COLO829 (cell line): ENCODE results near the gene TAF3.

Source experiments
- DNase-seq: peaks from one replicate; pipeline ENCODE4 v3.0.0; 2012; ENCODE audit warnings: low spot score

Gene TAF3

DNA sequence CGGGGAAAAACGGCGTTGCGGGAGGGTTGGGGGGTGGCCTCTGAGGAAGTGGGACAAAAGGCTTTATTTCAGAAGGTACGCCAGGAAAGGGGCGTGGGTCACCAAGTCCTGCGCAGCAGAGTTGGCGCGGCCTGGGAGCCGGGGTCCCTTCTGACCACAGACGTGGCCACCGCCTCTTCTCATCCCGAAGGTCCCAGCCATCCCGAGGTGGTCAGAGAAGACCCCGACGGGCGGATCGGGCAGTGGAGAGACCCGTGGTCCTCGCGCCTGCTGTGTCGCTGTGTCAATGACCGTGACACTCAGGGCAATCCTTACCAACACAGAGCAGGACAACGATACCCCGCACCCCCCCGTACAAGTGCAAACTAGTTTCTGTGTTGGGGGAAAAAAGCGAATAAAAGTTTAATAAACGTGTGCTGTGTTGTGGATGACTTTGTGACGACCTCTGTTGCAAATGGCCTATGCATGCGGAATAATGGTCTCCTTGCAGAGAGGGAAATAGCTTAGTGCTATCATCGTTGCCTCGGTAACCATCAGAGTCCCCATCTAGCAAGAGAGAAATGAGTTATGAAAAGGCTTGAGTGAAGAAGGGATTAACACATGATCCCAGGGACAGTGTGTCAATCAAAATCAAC lies 216.8 kb downstream of the TAF3 start:
- DNase-seq, result no peak

DNA sequence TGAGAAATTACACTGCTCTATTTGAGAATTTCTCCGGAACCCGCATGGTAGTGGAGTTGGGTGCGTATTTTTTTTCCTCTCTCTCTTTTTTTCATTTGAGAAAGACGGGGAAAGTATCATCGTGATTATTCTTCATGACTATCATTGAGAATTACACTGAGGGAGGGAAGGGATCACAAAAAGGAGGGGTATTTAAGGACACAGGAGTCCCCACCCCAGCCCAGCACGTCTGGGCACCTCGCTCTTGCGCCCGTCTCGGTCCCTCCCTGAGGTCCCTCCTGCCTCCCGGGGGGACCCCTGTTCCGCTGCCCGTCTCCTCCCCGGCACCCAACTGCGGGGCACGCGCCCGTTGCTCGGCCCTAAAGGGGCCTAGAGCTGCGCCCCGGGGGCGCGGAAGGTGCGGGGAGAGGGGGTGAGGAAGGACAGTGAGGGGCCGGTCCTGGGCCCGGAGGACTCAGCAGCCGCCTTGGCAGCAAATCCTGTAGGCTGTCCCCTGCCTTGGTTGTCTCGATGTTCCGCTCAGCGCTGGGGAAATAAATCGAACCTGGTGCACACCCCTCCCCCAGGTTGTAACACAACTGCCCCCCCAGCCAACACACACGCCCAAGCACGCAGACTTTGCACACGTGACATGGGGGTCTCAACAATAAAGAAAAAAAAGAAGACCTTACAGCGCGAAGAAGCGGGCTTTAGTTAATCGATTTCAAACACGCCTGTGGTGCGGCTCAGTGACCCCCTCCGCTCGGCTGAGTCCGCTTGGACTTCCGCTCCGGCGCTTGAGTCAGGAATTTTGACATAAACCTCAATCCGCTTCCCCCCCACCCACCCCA lies 217.6 kb downstream of the TAF3 start:
- no peak for DNase-seq

- DNase-seq, result no peak
Measured at GRCh38 chr10:8036506-8037198, 218.3 kb downstream of the TAF3 start.

DNA sequence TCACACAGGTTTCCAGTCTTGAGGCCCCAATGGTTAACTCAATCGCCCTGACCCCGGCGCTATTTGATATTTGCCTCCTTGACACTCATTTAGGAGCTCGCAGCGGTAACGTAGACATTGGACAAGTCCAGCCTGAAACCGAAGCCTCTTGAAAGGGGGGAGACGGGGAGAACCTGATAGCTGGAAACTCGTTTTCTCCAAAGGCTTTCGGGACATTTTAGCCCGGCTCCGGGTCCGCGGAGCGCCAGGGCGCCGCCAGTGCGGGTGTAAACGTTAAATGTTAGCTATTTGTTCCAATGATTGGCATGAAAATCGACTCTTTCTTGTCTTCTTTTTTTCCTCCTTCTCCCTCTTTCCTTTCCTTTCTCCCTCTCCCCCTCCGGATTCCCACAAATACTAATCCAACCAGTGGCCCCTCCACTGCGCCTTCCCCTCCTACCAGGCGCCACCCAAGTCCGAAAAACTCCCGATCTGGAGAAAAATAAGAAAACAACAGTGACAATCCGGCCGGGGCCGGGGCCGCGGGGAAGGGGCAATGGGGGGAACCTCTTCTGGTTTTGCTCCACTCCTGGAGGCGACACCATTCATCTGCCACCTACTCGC lies 219.0 kb downstream of the TAF3 start:
- DNase-seq, result no peak

DNA sequence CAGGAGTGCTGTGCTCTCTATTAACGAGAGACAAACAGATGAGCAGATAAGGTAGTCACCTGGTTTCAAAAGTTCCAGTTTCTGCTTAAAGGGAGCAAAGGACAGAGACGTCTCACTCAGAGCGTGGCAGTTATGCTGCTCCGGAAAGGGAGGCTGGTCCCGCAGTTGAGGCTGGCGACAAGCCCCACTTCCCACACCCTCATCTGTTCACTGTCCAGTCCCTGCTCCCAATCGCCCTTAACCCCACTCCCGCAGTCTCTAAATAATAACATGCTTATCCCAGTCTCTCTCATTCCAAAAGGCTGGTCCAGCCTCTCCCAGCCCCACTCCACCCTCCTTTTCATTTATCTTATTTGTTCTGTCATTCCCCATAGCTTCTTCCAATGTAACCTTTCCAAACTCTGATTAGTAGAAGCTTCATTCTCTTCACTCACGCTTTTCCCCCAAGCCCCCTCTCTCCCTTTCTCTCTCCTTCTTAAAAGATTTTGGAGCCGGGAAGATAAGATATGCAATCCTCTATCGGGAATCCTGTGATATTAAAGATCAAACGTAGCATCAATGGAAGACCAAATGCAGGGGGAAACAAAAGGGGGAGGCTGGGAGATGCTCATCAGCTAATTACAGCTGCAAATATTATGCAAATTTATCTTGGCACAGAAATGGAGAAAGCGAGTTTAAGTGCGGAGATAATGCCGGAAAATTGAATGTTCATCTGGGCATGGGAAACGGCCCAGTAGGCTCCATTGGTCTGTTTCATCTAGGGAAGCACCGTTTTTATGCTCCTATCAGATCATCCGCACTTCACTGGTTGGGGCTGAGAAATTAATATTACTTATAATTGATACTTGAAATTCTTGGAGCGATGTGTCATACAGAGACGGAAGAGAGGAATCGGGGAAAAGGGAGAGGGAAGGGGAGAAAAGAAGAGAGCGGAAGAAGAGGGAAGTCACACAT lies 219.9 kb downstream of the TAF3 start:
- DNase-seq, result no peak

DNA sequence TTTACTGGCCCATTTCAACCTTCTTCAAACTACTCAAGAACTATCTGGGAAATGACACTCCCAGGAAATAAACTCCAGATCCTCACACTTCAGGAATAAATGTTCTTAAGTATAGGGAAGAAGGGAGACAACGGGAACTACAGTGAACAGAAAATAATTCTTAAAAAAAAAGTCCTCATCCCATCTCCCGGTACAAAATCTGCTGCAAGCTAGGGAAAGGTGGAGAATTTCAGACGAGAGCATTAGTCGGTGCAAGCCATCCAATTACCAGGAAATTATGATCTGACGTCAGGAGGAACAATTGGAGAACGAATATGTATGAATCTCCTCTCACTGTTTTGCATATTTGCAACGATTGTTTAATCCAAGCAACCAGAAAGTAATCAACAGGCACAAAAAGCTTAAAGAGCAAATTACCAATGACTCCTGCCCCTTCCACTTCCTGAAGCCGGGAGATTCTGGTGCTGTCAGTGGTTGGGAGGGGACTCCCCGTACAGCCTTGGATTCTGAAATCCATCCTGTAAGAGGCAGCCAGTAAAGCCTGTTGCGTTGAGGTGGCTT lies 221.1 kb downstream of the TAF3 start:
- no peak for DNase-seq

DNA sequence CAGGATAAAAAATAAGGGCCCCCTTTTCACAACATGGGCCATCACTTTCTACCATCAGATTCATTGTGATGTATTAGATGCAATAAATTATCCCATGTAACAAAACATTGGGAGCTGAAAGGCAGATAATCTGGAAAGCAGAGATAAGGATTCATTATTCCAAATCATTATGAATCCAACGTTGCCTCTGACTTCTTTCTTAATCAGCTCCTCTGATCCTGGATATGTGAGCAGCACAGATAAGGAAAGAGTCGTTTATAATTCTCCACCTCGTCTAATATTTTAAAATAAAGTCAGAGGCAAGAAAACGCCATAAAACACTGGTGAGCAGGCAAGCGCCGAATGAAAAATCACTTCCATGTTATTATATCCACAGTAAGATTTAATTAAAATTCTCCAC lies 222.3 kb downstream of the TAF3 start:
- no peak for DNase-seq

- DNase-seq, result no peak
Measured at GRCh38 chr10:8041284-8041991, 223.1 kb downstream of the TAF3 start.

DNA sequence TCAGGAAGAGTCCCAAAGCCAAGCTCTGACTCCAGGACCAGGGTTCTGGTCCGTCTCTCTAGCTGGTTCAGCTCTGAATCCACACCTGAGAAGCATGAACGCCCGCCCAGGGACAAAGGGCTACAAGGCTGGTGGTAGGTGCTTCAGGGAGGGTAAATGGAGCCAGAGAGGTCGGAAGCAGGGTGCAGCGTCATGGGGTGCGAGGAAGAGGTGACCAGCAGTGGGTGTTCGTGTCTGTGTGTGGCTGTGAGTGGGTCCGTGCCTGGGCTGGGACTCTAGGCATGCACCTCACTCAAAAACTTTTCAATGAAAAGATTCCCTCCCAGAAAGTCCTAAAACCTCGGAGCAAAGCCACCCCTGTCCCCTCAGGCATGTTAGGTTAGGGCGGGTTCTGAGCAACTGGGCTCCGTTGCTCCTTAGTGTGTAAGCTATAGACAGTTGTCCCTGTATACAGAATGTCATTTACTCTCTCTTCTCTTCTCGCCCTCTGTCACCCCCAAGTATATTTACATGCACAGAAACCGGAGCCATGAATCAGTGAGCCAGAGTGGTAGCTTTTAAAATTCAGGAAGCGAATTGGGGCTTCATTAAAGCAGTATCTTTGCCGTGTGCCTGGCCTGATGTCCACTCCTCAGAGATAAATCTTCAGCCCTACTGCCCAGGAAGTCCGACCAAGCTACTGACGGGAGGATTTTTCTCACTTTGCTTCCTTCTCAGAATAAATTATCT lies 223.9 kb downstream of the TAF3 start:
- no peak for DNase-seq

GRCh38 chr10:8042721-8043568 lies 224.6 kb downstream of the TAF3 start:
- DNase-seq, result no peak

DNA sequence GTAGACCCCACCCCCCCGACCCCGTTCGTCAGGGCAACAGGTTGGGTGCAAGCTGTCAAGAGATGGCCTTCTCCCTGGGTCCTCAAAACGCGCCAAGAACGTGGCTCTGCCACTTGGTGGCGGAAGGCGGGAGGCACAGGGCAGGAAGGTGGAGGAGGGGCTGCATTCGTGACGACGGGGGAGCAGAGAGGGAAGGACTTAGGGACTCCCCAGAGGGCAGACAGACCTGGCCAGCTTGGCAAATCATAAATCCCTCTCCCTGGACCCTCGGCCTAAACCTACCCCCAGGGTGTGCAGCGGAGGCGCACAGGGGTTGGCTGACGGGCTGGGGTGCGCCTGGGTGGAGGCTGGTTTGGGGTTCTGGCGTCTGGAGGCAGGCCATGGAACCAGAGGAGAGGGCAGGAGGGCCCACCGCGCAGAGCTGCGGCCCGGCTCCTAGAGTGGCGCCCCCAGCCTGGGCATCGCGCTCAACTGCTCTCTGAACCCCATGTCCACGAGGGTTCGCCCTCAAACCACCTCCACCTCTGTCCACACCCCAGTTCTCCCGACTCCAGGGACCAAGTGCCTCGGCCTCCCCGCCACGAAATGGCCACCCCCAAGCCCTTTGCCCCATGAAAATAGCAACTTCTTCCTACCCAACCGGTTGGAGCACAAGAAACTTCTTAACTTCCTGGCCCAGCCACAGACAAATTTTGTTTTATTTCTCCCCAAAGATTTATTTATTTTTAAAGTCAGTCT lies 225.4 kb downstream of the TAF3 start:
- no peak for DNase-seq

DNA sequence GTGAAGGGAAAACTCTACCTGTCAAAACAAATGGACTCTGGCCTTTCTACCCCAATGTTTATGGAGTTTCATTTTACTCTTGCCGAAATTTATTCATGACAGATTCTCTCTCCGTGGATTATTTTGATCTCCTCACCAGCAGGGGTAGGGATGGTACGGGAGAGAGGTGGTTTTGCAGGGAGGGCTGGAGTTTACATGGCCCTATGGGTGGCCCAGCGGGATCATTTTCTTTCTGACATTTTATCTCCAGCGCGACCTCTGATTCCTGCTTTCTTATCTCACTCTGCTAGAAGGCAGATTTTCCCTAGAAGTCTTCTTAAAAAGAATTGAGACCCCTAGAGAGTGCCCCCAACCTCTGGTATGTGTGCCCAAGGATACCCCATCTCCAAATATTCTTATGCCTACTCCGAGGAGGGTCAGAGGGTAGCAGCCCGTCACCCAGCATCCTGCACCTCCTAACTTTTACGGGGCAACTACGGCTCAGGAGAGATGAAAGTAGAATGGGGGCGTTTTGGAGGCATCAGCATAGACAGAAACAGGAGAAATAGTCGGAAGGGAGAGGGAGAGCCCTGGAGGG lies 226.1 kb downstream of the TAF3 start:
- DNase-seq, result no peak

DNA sequence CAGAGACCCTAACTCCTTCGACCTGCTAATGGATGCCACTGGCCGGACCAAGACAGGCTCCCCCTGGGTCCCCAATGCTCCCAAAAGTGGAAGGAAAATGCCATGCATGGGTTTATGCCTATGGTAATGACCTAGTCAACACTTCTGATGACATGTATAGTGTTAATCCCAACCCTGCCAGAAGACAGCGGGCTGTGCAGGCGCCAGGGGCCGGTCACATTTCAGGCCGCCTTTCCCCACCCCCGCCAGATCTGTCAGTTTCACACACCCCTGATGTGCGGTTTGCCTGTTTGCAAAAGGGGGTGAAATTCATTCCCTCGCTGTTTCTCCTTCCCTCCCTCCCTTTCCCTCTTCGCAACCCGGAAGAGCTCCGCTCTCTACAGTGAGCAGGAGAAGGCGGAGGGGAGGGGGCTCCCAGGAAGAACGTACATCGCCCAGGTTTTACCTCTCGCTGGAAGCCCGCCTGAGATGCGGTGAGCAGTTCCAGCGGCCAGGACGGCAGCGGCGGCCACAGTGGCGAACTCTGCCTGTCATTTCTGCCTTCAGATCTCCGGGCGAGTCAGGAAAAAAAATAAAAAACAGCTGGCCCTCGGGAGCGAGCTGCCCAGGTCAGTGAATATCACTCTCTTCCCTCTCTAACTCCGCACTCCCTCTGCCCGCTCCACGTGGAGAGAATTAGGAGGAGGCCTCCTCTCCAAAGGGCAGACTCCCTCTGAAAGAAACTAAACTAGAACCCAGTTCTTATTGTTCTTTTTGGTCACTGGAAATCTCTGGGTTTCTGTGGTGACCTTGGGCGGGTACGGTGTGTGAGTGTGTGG lies 226.8 kb downstream of the TAF3 start:
- no peak for DNase-seq

- no peak for DNase-seq
Measured at GRCh38 chr10:8045726-8046494, 227.6 kb downstream of the TAF3 start.

DNA sequence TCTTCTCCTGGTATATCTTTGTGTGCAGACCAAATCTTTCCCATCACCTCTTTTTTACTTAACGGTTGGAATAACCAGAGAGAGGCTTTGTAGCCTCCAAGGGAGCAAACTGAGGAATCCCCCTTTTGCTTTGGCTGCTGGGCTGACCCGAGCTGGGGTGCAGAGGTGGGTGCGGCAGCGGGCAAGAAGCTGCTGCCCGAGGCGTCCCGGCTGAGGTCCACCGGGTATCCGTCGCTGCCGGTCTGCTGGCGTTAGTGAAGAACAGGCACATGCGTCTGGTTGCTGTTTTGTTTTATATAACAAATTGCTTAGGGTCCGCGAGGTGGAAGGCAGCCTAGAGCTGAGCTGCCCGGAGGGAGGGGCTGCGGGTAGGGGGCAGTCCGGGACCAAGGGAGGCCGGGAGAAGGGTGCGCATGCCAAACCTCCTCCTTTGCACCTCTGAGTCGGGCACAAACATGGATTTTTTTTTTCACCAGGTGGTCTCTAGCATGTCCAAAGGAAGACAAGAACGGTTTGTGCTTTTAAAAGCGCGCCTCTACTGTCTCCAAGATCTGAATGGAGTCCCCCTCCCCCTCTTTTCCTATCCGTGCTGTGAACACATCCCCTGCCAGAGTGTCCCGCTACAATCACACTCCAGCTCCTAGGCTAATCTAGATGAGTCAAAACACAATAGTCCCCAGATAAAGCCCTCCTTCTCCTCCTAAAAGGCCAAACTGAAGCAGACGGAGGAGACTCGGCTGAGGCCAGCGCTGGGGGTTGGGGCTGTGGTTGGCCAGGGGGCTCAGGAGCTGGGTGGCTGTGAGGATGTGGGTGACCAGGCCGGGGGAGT lies 229.4 kb downstream of the TAF3 start:
- no peak for DNase-seq
